ENCODE results near the gene CNTLN. TPM values are rescaled to one million over a fixed set of nuclear protein-coding genes. Genes with fewer than 3 reads are reported as not detected.

The CNTLN gene
- total and polyA plus RNA-seq, 2 of the 13 experiments (the other 11 are each of a cell fraction or from before 2014, with no cell fraction given), result 1.5 to 5.7 TPM

GRCh38 chr9:17531642-17532254 is 396.9 kb downstream of the CNTLN start (continued):
- TF ChIP-seq ZNF142 (CRISPR knock-in tag; IDR thresholded peaks at IDR 0.05) (no peak), ZNF687 (CRISPR knock-in tag; IDR thresholded peaks at IDR 0.05) (no peak), ZNF552 (CRISPR knock-in tag; IDR thresholded peaks at IDR 0.05; ENCODE audit: borderline replicate concordance) (no peak), HIVEP1 (CRISPR knock-in tag; IDR thresholded peaks at IDR 0.05) (no peak), FLYWCH1 (CRISPR knock-in tag; IDR thresholded peaks at IDR 0.05) (no peak), STAG1 (CRISPR knock-in tag; IDR thresholded peaks at IDR 0.05) (peak; percentile 45)
